Upper lobe of left lung (tissue), 6 donors: ENCODE results near the gene MCAM. TPM values are rescaled to one million over a fixed set of nuclear protein-coding genes. Genes with fewer than 3 reads are reported as not detected.

Experiments
- ATAC-seq, 2 donors: fragments of 200-7000 bp; cut with Tn5 transposase; one replicate each; pipeline ENCODE4 v1.9.1; 2022; ENCODE audit warnings: mild to moderate bottlenecking in 2 of 2, moderate library complexity in 2 of 2; ENCODE audit not compliant: low FRiP score in 2 of 2
- DNase-seq, 2 donors: peaks; one replicate each; pipeline ENCODE4 v3.0.0-alpha.2; 2019 to 2020
- H3K27ac ChIP-seq, 4 donors: fragments of 200-600 bp; sonication (generic); one replicate each; pipeline ENCODE4 v1.5.1; 2016 to 2019
- H3K27me3 ChIP-seq, 4 donors: fragments of 200-600 bp; sonication (generic); one replicate each; pipeline ENCODE4 v1.5.1; 2017 to 2019
- H3K36me3 ChIP-seq, 4 donors: fragments of 200-600 bp; sonication (generic); one replicate each; pipeline ENCODE4 v1.5.1; 2016 to 2019
- H3K4me1 ChIP-seq, 4 donors: fragments of 200-600 bp; sonication (generic); one replicate each; pipeline ENCODE4 v1.5.1; 2018 to 2019
- H3K4me3 ChIP-seq, 4 donors: fragments of 200-600 bp; sonication (generic); one replicate each; pipeline ENCODE4 v1.5.1; 2017 to 2019; ENCODE audit warnings: mild to moderate bottlenecking in 2 of 4, moderate library complexity in 1 of 4
- H3K9me3 ChIP-seq, 4 donors: fragments of 200-600 bp; sonication (generic); one replicate each; pipeline ENCODE4 v1.5.1; 2018 to 2019
- CTCF ChIP-seq, 6 experiments: fragments of 450-650 bp in 4 of 6; fragments of 200-600 bp in 2 of 6; sonication (generic) in 2 of 6; IDR thresholded peaks; one replicate each; pipeline ENCODE4 v1.5.1; 2016 to 2019; ENCODE audit warnings: antibody characterized with exemption in 6 of 6
- EP300 ChIP-seq, 4 donors: sonication (generic); formaldehyde crosslinking; IDR thresholded peaks; one replicate each; pipeline ENCODE4 v1.5.1; 2017; ENCODE audit warnings: antibody characterized with exemption in 4 of 4, control low read depth in 2 of 4
- POLR2A ChIP-seq, 4 donors: fragments of 450-650 bp; IDR thresholded peaks; one replicate each; pipeline ENCODE4 v1.5.1; 2016 to 2017; ENCODE audit warnings: antibody characterized with exemption in 4 of 4, mild to moderate bottlenecking in 2 of 4
- POLR2AphosphoS5 ChIP-seq, 2 donors: sonication (generic); formaldehyde crosslinking; IDR thresholded peaks; one replicate each; pipeline ENCODE4 v1.5.1; 2017; ENCODE audit warnings: antibody characterized with exemption in 2 of 2
- WGBS, 2 donors: methylation state at CpG; one replicate each; pipeline ENCODE4 v1.1.5; 2017 to 2018; 5-methylcytosine and 5-hydroxymethylcytosine counted together
- total RNA-seq, 6 donors: library from RNA; depleted of rRNA in 4 of 6; stranded (reverse); fragments of >200 nt in 4 of 6; gene quantifications; one replicate each; pipeline versions ENCODE4 v1.1.0 to v1.2.1, GENCODE V29; 2016 to 2021
- donor health status: DM: no; HTN: no; CAD: no; lungs with moderate emphysema.
- donor health status: DM: no; HTN: yes; CAD: no; lungs with severe emphysema.

The MCAM gene
- total RNA-seq, 6 donors from 2014 or later: 39.8 to 222 (median 76.5) TPM

GRCh38 chr11:119334174-119334930, 17.4 kb upstream of the MCAM start, which contains the start of gene RNF26:
Gene RNF26, plus strand, starts transcription at chr11:119334527. Its CDS starts 596 bp downstream, at chr11:119335123.
- Histone ChIP-seq H3K27me3 (peaks cover 0 to 2% (median under 1%) of the 10 kb centered on the region in 4 donors), H3K27ac (peak within 1 kb of the TSS; percentile 84 to 90 (median 86)), H3K9me3 (no peaks in the 10 kb centered on the region), H3K4me3 (peak within 1 kb of the TSS; percentile 83 to 99 (median 87)), H3K36me3 (peaks cover 0 to 6% (median 1%) of the 10 kb centered on the region in 4 donors), H3K4me1 (peaks cover 26 to 54% (median 31%) of the 10 kb centered on the region in 4 donors)
- DNase-seq: peak; percentile 90 to 96
- peak; percentile 94 to 96 for ATAC-seq
- TF ChIP-seq POLR2A (IDR thresholded peaks at IDR 0.05): peak in 3 of 4 donors; percentile 65 to 78 (median 77)
- no peak for TF ChIP-seq EP300 (IDR thresholded peaks at IDR 0.05)
- TF ChIP-seq POLR2AphosphoS5 (IDR thresholded peaks at IDR 0.05): peak; percentile 81 to 89
- no peak for TF ChIP-seq CTCF (IDR thresholded peaks at IDR 0.05)
- 0% methylated on average over 29 to 31 of the region's 54 CpGs for WGBS, 2 donors

GRCh38 chr11:119332111-119332765, 15.3 kb upstream of the MCAM start:
- Histone ChIP-seq H3K36me3 (peaks cover 0 to 6% (median 1%) of the 10 kb centered on the region in 4 donors), H3K27me3 (no peaks in the 10 kb centered on the region), H3K9me3 (no peaks in the 10 kb centered on the region), H3K27ac (no peak overlapping the region), H3K4me3 (no peak overlapping the region), H3K4me1 (peaks cover 9 to 34% (median 14%) of the 10 kb centered on the region in 4 donors)
- 80 to 92% methylated on average over 3 to 4 of the region's 4 CpGs for WGBS, 2 donors
- DNase-seq (no peak), ATAC-seq (no peak)
- no peak for TF ChIP-seq EP300 (IDR thresholded peaks at IDR 0.05)
- no peak for TF ChIP-seq CTCF (IDR thresholded peaks at IDR 0.05)
- no peak for TF ChIP-seq POLR2AphosphoS5 (IDR thresholded peaks at IDR 0.05)
- TF ChIP-seq POLR2A (IDR thresholded peaks at IDR 0.05): no peak

GRCh38 chr11:119330237-119330636, 13.3 kb upstream of the MCAM start:
- no peaks in the 10 kb centered on the region for H3K36me3 ChIP-seq
- WGBS, 2 donors: 40 to 50% methylated on average over 1 of the region's 1 CpG

GRCh38 chr11:119329320-119329719, 12.4 kb upstream of the MCAM start:
- Histone ChIP-seq H3K27me3 (no peaks in the 10 kb centered on the region), H3K27ac (no peak overlapping the region), H3K4me3 (no peak overlapping the region), H3K9me3 (no peaks in the 10 kb centered on the region), H3K36me3 (no peaks in the 10 kb centered on the region), H3K4me1 (peaks cover 0 to 15% (median 0%) of the 10 kb centered on the region in 4 donors)
- no peak for TF ChIP-seq POLR2AphosphoS5 (IDR thresholded peaks at IDR 0.05)
- no peak for TF ChIP-seq EP300 (IDR thresholded peaks at IDR 0.05)
- ATAC-seq (no peak), DNase-seq (no peak)
- 81 to 82% methylated on average over 2 of the region's 2 CpGs for WGBS, 2 donors

More at GRCh38 chr11:119330237-119330636, 13.3 kb upstream of the MCAM start:
- H3K4me1 ChIP-seq: peaks cover 5 to 21% (median 5%) of the 10 kb centered on the region in 4 donors
- no peaks in the 10 kb centered on the region for H3K9me3 ChIP-seq
- no peak for TF ChIP-seq POLR2AphosphoS5 (IDR thresholded peaks at IDR 0.05)
- TF ChIP-seq EP300 (IDR thresholded peaks at IDR 0.05): no peak
- no peak for TF ChIP-seq POLR2A (IDR thresholded peaks at IDR 0.05)
- no peak for TF ChIP-seq CTCF (IDR thresholded peaks at IDR 0.05)
- DNase-seq (no peak), ATAC-seq (no peak)
- no peak overlapping the region for H3K27ac ChIP-seq
- no peaks in the 10 kb centered on the region for H3K27me3 ChIP-seq
- H3K4me3 ChIP-seq: no peak overlapping the region

GRCh38 chr11:119324189-119324588, 7.3 kb upstream of the MCAM start:
- 80 to 86% methylated on average over 4 of the region's 4 CpGs for WGBS, 2 donors
- no peak for TF ChIP-seq POLR2AphosphoS5 (IDR thresholded peaks at IDR 0.05)
- peaks cover 23 to 35% (median 28%) of the 10 kb centered on the region in 4 donors for H3K4me1 ChIP-seq
- H3K4me3 ChIP-seq: no peak overlapping the region
- no peak for ATAC-seq
- no peaks in the 10 kb centered on the region for H3K9me3 ChIP-seq
- no peak for DNase-seq
- H3K27ac ChIP-seq: no peak overlapping the region
- H3K36me3 ChIP-seq: no peaks in the 10 kb centered on the region
- peaks cover 0 to 11% (median 3%) of the 10 kb centered on the region in 4 donors for H3K27me3 ChIP-seq
